GM19240 (cell line): ENCODE results near the gene SERPING1.
"Not testable (repeated sequence)": the region's sequence is repeated elsewhere in the genome, so short reads cannot be mapped to it uniquely, and the experiment has no call there.

ENCODE experiments used
- DNase-seq: peaks from one replicate; pipeline ENCODE4 v3.0.0; 2011; ENCODE audit warnings: low spot score; ENCODE audit not compliant: insufficient read length

Gene SERPING1

DNA sequence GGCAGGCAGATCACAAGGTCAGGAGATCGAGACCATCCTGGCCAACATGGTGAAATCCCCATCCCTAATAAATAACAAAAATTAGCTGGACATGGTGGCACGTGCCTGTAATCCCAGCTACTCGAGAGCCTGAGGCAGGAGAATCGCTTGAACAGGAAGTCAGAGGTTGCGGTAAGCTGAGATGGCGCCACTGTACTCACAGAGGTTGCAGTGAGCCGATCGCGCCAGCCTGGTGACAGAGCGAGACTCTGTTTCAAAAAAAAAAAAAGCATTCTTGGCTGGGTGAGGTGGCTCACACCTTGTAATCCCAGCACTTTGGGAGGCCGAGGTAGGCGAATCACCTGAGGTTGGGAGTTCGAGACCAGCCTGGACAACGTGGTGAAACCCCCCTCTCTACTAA is 54.7 kb downstream of the SERPING1 start:
- not testable (repeated sequence) for DNase-seq

DNA sequence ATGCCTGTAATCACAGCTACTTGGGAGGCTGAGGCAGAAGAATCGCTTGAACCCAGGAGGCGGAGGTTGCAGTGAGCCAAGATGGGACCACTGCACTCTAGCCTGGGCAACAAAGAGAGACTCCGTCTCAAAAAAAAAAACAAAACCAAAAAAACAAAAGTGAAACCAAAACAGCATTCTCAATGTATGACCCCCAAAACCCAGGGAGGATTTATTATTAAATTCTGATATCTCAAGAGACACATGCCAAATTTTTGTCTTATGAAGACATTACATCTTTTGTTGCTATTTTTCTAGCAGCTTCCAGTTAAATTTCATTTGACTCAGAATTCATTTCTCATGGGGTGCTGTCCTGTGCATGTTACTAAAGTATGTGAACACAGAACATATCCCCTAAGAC is 55.2 kb downstream of the SERPING1 start:
- no peak for DNase-seq

DNA sequence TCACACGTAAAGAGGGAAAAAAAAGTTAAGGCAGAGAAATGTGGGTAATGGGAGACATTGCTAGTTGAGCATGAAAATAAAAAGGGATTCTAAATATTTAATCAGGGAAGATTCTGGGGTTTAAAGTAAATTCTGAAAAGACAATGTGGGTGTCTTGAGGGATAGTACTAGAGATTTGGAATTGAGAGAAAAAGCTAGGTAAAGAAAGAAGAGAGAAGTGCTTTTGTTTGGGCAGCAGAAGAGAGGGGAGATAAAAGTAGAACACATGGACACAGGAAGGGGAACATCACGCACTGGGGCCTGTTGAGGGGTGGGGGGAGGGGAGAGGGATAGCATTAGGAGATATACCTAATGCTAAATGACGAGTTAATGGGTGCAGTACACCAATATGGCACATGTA is 55.7 kb downstream of the SERPING1 start:
- DNase-seq = no peak

DNA sequence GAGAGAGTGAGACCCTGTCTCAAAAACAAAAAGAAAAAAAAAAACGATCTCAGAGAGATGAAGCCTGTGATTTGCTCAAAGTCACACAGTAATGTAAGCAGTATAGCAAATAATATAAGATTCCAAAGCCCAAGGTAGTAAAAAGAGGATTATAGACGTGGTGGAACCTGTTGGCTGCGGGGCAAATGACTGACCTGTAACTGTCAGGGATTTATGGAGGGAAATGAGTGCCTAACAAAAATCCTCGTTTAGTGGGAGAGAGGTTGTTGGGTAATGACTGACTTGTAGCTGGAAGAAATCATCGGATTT is 59.4 kb downstream of the SERPING1 start:
- DNase-seq = no peak

DNA sequence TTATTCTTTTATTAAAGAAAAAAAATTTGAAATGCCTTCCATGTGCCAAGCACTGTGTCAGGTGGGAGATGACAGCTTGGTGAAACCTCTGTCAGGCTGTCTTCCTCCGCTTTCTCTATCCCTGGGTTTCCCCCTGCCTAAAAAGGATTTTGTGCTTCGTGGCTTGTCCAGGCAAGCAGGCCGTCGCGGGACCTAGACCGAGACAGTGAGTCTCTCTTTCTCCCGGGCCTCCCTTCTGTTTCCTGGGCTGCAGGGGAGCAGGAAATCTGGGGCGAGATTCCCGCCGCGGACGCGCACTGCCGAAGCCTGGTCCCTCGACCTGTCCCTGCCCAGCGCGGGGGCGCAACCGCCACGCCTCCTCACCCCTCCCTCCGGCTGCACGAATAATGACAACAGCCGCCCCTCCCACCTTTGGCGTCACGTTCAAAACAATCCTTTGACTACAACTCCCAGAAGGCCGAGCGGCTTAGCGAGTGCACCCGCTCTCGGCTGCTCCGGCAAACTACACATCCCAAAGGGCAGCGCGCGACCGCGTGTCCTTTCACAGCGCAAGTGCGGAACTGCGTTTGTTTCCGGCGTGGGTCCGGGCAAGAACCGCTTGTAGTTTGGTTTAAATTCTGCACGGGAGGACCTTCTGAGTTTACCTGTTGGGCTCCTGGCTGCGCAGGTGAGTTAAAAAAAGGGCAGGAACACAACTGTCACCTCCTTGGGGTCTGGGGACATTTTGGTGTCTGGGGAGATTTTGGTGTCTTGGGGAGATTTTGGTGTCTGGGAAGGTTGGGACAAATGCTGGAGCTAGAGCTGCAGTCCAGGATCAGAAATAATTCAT is 59.9 kb downstream of the SERPING1 start, which contains the start of gene CLP1:
TSS of gene CLP1 (plus strand) at position 569 of the 829 bp plus-strand sequence. CDS start 1,715 bp downstream, outside the sequence.
- DNase-seq = peak; percentile 76

DNA sequence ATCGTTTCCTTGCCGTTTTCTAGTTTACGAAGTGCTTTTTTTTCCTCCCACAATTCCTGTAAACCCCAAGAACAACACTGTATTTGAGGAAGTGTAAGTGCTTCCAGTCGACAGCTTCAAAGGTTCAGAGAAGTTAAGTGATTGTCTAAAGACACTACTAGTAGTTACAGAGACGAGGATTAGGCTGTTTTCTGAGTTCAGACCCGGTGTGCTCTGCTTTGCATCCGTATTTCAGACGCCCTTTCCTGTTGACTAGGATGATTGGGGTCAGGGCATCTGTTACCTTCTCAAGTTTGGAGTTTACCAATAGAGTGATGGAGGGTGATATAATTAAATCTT is 60.5 kb downstream of the SERPING1 start:
- no peak for DNase-seq

DNA sequence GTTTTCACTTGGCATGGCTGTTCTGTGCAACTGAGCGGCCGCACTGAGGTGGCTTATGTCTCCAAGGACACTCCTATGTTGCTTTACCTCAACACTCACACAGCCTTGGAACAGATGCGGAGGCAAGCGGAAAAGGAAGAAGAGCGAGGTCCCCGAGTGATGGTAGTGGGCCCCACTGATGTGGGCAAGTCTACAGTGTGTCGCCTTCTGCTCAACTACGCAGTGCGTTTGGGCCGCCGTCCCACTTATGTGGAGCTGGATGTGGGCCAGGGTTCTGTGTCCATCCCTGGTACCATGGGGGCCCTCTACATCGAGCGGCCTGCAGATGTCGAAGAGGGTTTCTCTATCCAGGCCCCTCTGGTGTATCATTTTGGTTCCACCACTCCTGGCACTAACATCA is 62.2 kb downstream of the SERPING1 start:
- no peak for DNase-seq

DNA sequence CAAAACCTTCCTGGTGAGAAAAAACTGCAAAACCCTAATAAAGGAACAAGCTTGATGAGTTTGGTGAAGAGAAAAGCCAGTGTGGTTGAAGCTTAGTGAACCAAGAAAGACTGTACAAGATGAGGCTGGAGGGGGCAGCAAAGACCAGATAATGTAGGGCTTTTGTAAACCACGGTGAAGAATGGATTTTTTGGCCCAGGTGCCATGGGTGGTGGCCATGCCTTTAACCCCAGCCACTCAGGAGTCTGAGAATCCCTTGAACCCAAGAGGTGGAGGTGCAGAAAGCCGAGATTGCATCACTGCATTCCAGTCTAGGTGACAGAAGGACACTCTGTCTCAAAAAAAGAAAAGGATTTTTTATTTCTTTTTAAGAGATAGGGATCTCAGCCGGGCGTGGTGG is 65.4 kb downstream of the SERPING1 start:
- no peak for DNase-seq

DNA sequence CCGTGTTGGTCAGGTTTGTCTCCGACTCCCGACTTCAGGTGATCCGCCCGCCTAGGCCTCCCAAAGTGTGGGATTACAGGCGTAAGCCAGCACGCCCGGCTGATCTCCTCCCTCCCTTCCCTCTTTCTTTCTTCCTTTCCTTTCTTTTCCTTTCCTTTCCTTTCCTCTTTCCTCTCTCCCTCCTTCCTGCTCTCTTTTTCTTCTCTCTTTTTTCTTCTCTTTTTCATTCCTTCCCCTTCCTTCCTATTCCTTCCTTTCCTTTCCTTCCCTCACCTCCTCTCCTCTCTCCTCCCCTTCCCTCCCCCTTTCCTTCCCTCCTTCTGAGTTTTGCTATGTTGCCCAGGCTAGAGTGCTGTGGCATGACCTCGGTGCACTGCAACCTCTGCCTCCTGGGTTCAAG is 66.5 kb downstream of the SERPING1 start:
- DNase-seq = no peak
